H9 (cell line): ENCODE data around the gene SIRPD. TPM values are rescaled to one million over a fixed set of nuclear protein-coding genes. Genes with fewer than 3 reads are reported as not detected.

Source experiments
- DNase-seq: peaks from one replicate; pipeline ENCODE4 v3.0.0-alpha.2; 2017
- H2AFZ ChIP-seq: one replicate; pipeline ENCODE4 v1.6.1; 2013; ENCODE audit warnings: mild to moderate bottlenecking, low read length, control low read depth, moderate library complexity
- H2AK5ac ChIP-seq: 2 replicates; pipeline ENCODE4 v1.6.1; 2013; ENCODE audit warnings: low read length, control low read depth, mixed read lengths; ENCODE audit not compliant: insufficient read length
- H2BK120ac ChIP-seq: one replicate; pipeline ENCODE4 v1.6.1; 2013; ENCODE audit warnings: low read depth, mild to moderate bottlenecking, low read length, control low read depth, inconsistent platforms; ENCODE audit not compliant: poor library complexity, severe bottlenecking
- H2BK12ac ChIP-seq: 2 replicates; pipeline ENCODE4 v1.6.1; 2013; ENCODE audit warnings: low read length, control low read depth, mixed read lengths, low read depth; ENCODE audit not compliant: insufficient read length
- H2BK15ac ChIP-seq: 2 replicates; pipeline ENCODE4 v1.6.1; 2013; ENCODE audit warnings: low read depth, low read length, control low read depth
- H2BK20ac ChIP-seq: one replicate; pipeline ENCODE4 v1.6.1; 2013; ENCODE audit warnings: low read depth, mild to moderate bottlenecking, low read length, control low read depth, inconsistent platforms; ENCODE audit not compliant: poor library complexity, severe bottlenecking
- H2BK5ac ChIP-seq: 2 replicates; pipeline ENCODE4 v1.6.1; 2013; ENCODE audit warnings: low read length, control low read depth, mixed read lengths; ENCODE audit not compliant: insufficient read length
- H3K14ac ChIP-seq: 2 replicates; pipeline ENCODE4 v1.6.1; 2013; ENCODE audit warnings: low read length, control low read depth; ENCODE audit not compliant: insufficient read depth
- H3K18ac ChIP-seq: 2 replicates; pipeline ENCODE4 v1.6.1; 2013; ENCODE audit warnings: low read depth, mild to moderate bottlenecking, mixed read lengths, low read length, control low read depth; ENCODE audit not compliant: insufficient read length
- H3K23ac ChIP-seq: 2 replicates; pipeline ENCODE4 v1.6.1; 2013; ENCODE audit warnings: low read length, control low read depth, mixed read lengths, low read depth; ENCODE audit not compliant: insufficient read length
- H3K23me2 ChIP-seq: 2 replicates; pipeline ENCODE4 v1.6.1; 2013; ENCODE audit warnings: low read depth, mild to moderate bottlenecking, mixed read lengths, low read length, control low read depth; ENCODE audit not compliant: insufficient read length, poor library complexity, severe bottlenecking
- H3K27ac ChIP-seq: 2 replicates; pipeline ENCODE4 v1.5.1; 2013; ENCODE audit warnings: low read length, control low read depth, mixed read lengths, low read depth; ENCODE audit not compliant: insufficient read length
- H3K27me3 ChIP-seq: 2 replicates; pipeline ENCODE4 v1.6.1; 2013; ENCODE audit warnings: low read length, control low read depth, inconsistent platforms; ENCODE audit not compliant: insufficient read depth
- H3K4ac ChIP-seq: 2 replicates; pipeline ENCODE4 v1.6.1; 2013; ENCODE audit warnings: low read depth, mild to moderate bottlenecking, control low read depth, inconsistent platforms, low read length, moderate library complexity
- H3K4me1 ChIP-seq: 2 replicates; pipeline ENCODE4 v1.6.1; 2013; ENCODE audit warnings: low read length, control low read depth, inconsistent platforms; ENCODE audit not compliant: insufficient read depth
- H3K4me2 ChIP-seq: 2 replicates; pipeline ENCODE4 v1.6.1; 2013; ENCODE audit warnings: low read length, control low read depth, mixed read lengths; ENCODE audit not compliant: insufficient read length, insufficient read depth
- H3K56ac ChIP-seq: 2 replicates; pipeline ENCODE4 v1.6.1; 2013; ENCODE audit warnings: low read depth, mild to moderate bottlenecking, mixed read lengths, low read length, control low read depth; ENCODE audit not compliant: insufficient read length
- H3K79me1 ChIP-seq: 2 replicates; pipeline ENCODE4 v1.6.1; 2013; ENCODE audit warnings: low read depth, mild to moderate bottlenecking, moderate library complexity, low read length, control low read depth, inconsistent platforms; ENCODE audit not compliant: insufficient read depth, poor library complexity, severe bottlenecking
- H3K79me2 ChIP-seq: 2 replicates; pipeline ENCODE4 v1.6.1; 2013; ENCODE audit warnings: low read length, control low read depth, inconsistent platforms; ENCODE audit not compliant: insufficient read depth
- H3K9ac ChIP-seq: 2 replicates; pipeline ENCODE4 v1.6.1; 2013; ENCODE audit warnings: low read length, control low read depth, mixed read lengths; ENCODE audit not compliant: insufficient read length; ENCODE audit errors: extremely low read depth
- H3K9me3 ChIP-seq: one replicate; pipeline ENCODE4 v1.6.1; 2013; ENCODE audit warnings: low read depth, low read length, inconsistent platforms; ENCODE audit not compliant: control insufficient read depth
- H3T11ph ChIP-seq: one replicate; pipeline ENCODE4 v1.6.1; 2013; ENCODE audit warnings: mild to moderate bottlenecking, low read length, control low read depth, inconsistent platforms
- H4K20me1 ChIP-seq: one replicate; pipeline ENCODE4 v1.6.1; 2013; ENCODE audit not compliant: control insufficient read depth, insufficient read length, insufficient read depth
- H4K5ac ChIP-seq: 2 replicates; pipeline ENCODE4 v1.6.1; 2013; ENCODE audit warnings: low read depth, mild to moderate bottlenecking, mixed read lengths, low read length, control low read depth; ENCODE audit not compliant: insufficient read length
- H4K8ac ChIP-seq: replicated peaks from 2 replicates; pipeline ENCODE4 v1.6.1; 2013; ENCODE audit warnings: low read length, control low read depth, mixed read lengths, low read depth; ENCODE audit not compliant: insufficient read length
- H4K91ac ChIP-seq: 2 replicates; pipeline ENCODE4 v1.6.1; 2013; ENCODE audit warnings: low read depth, mild to moderate bottlenecking, moderate library complexity, mixed read lengths, low read length, control low read depth; ENCODE audit not compliant: insufficient read length
- H3K27ac Mint-ChIP-seq, 3 experiments: 2 replicates in 2 of 3; 3 replicates in 1 of 3; pipeline ENCODE4 v1.8.0; 2020 to 2021; ENCODE audit warnings: mixed read lengths in 3 of 3, mild to moderate bottlenecking in 1 of 3, moderate library complexity in 1 of 3
- H3K27me3 Mint-ChIP-seq: 2 replicates; pipeline ENCODE4 v1.8.0; 2021; ENCODE audit warnings: low read depth, mild to moderate bottlenecking, moderate library complexity, mixed read lengths
- H3K36me3 Mint-ChIP-seq, 3 experiments: 2 replicates in 2 of 3; 3 replicates in 1 of 3; pipeline ENCODE4 v1.8.0; 2020 to 2021; ENCODE audit warnings: low read depth in 3 of 3, mixed read lengths in 3 of 3; ENCODE audit not compliant: insufficient read depth in 1 of 3
- H3K4me1 Mint-ChIP-seq, 2 experiments: 2 replicates each; pipeline ENCODE4 v1.8.0; 2020; ENCODE audit warnings: mixed read lengths in 2 of 2
- H3K4me3 Mint-ChIP-seq, 2 experiments: 2 replicates in 1 of 2; 3 replicates in 1 of 2; pipeline ENCODE4 v1.8.0; 2020 to 2021; ENCODE audit warnings: mild to moderate bottlenecking in 2 of 2, mixed read lengths in 2 of 2, moderate library complexity in 1 of 2
- H3K9me3 Mint-ChIP-seq, 2 experiments: 2 replicates in 1 of 2; 3 replicates in 1 of 2; pipeline ENCODE4 v1.8.0; 2020; ENCODE audit warnings: mild to moderate bottlenecking in 2 of 2, mixed read lengths in 2 of 2, moderate library complexity in 1 of 2
- CTCF ChIP-seq: fragments of 200-600 bp; sonication (generic); conservative IDR thresholded peaks from 3 replicates; pipeline ENCODE4 v1.8.0; 2021; ENCODE audit warnings: antibody characterized with exemption, mild to moderate bottlenecking
- WGBS: extraction: QIAGEN DNeasy Blood & Tissue Kit; methylation state at CpG from one replicate; pipeline ENCODE4 v1.1.7; 2013; ENCODE audit warnings: missing lambda C conversion rate, low lambda C conversion rate, mixed read lengths; ENCODE audit not compliant: insufficient read length; ENCODE audit errors: extremely low coverage; 5-methylcytosine and 5-hydroxymethylcytosine counted together
- total RNA-seq: library from RNA; stranded (reverse); gene quantifications from 2 replicates; pipeline ENCODE4 v1.2.1, GENCODE V29; 2021

SIRPD gene
- total RNA-seq, 1 experiment from 2014 or later, result not detected

- Histone ChIP-seq H2BK5ac (no peak overlapping the region), H4K8ac (no peak overlapping the region), H3K4ac (no peak overlapping the region), H3K79me1 (no peaks in the 10 kb centered on the region), H3K18ac (no peak overlapping the region), H3K4me2 (no peak overlapping the region), H3K79me2 (no peaks in the 10 kb centered on the region), H4K91ac (no peak overlapping the region), H3K23me2 (no peaks in the 10 kb centered on the region), H3K27me3 (no peaks in the 10 kb centered on the region), H2AFZ (no peak overlapping the region), H2BK12ac (no peak overlapping the region), H3K9ac (no peak overlapping the region), H3T11ph (no peak overlapping the region), H2BK120ac (no peak overlapping the region), H2BK15ac (no peak overlapping the region), H3K14ac (no peak overlapping the region), H3K56ac (no peak overlapping the region), H3K4me1 (no peaks in the 10 kb centered on the region), H3K23ac (no peak overlapping the region), H2AK5ac (no peak overlapping the region), H2BK20ac (no peak overlapping the region), H4K5ac (no peak overlapping the region), H3K27ac (no peak overlapping the region), H4K20me1 (no peaks in the 10 kb centered on the region), H3K9me3 (no peaks in the 10 kb centered on the region)
- Mint-ChIP-seq H3K4me1 (0 out of 4 replicates have a peak, but pooled peaks cover 0 to 1% of the 10 kb centered on the region in 2 experiments), H3K9me3 (no peaks in the 10 kb centered on the region), H3K36me3 (no peaks in the 10 kb centered on the region), H3K27me3 (peaks cover 39% of the 10 kb centered on the region), H3K27ac (no peak overlapping the region), H3K4me3 (no peak overlapping the region)
- WGBS, result no CpG with 5 or more reads among the region's 3 CpGs
- no peak for TF ChIP-seq CTCF
- no peak for DNase-seq
Observed at GRCh38 chr20:1494436-1494835, 63.1 kb downstream of the SIRPD start.
